Thyroid gland (tissue), 4 donors: ENCODE measurements around the gene PSD4. TPM values are rescaled to one million over a fixed set of nuclear protein-coding genes. Genes with fewer than 3 reads are reported as not detected.

Source experiments
- DNase-seq, 2 donors: peaks; one replicate each; pipeline ENCODE4 v3.0.0-alpha.2; 2019
- H3K27ac ChIP-seq, 3 donors: fragments of 200-600 bp; sonication (generic); 1 replicate in 2 of 3; 2 replicates in 1 of 3; pipeline ENCODE4 v1.5.1; 2016 to 2019; ENCODE audit warnings: mild to moderate bottlenecking in 1 of 3, moderate library complexity in 1 of 3
- H3K27me3 ChIP-seq: fragments of 200-600 bp; sonication (generic); one replicate; pipeline ENCODE4 v1.5.1; 2019
- H3K36me3 ChIP-seq, 2 donors: fragments of 200-600 bp; sonication (generic); one replicate each; pipeline ENCODE4 v1.5.1; 2016 to 2019
- H3K4me1 ChIP-seq, 2 donors: fragments of 200-600 bp; sonication (generic); one replicate each; pipeline ENCODE4 v1.5.1; 2017 to 2019
- H3K4me3 ChIP-seq, 3 donors: fragments of 200-600 bp; sonication (generic); replicated peaks in 1 of 3; 1 replicate in 2 of 3; 2 replicates in 1 of 3; pipeline ENCODE4 v1.5.1; 2016; ENCODE audit warnings: mild to moderate bottlenecking in 1 of 3
- H3K9me3 ChIP-seq: fragments of 200-600 bp; sonication (generic); one replicate; pipeline ENCODE4 v1.5.1; 2017
- CTCF ChIP-seq, 6 experiments: fragments of 200-600 bp in 3 of 6; fragments of 450-650 bp in 3 of 6; sonication (generic) in 3 of 6; IDR thresholded peaks; one replicate each; pipeline ENCODE4 v1.5.1; 2016 to 2019; ENCODE audit warnings: antibody characterized with exemption in 6 of 6, mild to moderate bottlenecking in 2 of 6, inconsistent platforms in 1 of 6, moderate library complexity in 1 of 6
- POLR2A ChIP-seq, 2 donors: fragments of 450-650 bp; IDR thresholded peaks; one replicate each; pipeline ENCODE4 v1.6.1; 2017; ENCODE audit warnings: antibody characterized with exemption in 2 of 2, mild to moderate bottlenecking in 2 of 2, moderate library complexity in 1 of 2
- WGBS, 2 donors: methylation state at CpG; one replicate each; pipeline ENCODE4 v1.1.5; 2017; 5-methylcytosine and 5-hydroxymethylcytosine counted together
- intact Hi-C: fragments of 100-400 bp; cut with DNase I; formaldehyde crosslinking; loops from one replicate; pipeline ENCODE4 v1.15.1; 2023
- total RNA-seq, 4 donors: library from RNA; depleted of rRNA; stranded (reverse); fragments of >200 nt; gene quantifications; one replicate each; pipeline ENCODE4 v1.2.3, GENCODE V29; 2016

Gene PSD4
- total RNA-seq, 4 donors from 2014 or later, result 63.7 to 136 (median 111) TPM

DNA sequence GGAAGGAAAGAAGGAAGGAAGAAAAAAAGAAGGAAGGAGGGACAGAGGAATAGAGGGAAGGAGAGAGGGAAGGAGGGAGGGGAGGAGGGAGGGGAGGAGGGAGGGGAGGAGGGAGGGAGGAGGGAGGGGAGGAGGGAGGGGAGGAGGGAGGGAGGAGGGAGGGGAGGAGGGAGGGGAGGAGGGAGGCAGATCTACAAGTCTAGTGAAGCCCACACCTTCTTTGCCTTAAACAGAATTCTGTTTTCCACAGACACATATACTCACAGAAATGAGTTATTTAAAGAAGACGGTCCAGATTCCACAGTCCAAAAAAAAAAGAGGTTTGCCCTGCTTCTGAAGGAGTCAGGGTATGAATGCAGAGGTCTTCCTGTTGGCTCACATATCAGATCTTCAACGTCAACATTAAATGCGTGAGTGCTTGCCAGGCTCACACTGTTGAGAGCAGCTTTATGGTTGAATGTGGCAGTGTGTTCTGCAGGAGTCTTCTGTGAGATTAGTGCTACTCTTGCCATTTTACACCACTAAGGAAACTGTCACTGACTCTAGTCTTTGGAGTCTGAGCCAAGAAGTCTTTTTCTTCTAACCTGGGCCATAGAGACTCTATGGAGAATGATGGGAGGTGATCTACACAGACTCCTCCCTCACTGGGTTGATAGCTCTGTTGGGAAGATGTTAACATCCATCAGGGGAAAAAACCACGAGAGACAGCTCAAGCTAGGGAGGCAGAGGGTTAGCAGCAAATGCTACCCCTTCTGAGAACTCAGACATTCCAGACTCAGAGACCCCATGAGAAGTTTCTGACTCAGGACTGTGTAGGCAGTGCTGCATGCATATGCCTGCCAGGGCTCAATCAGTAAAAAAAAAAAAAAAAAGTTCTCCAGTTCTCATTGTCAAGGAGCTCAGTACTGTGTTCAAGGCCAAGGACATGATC lies 81.6 kb downstream of the PSD4 start:
- peaks cover 73 to 95% of the 10 kb centered on the region in 2 donors for H3K4me1 ChIP-seq
- intact Hi-C loops, result no loop called here
- H3K36me3 ChIP-seq, result peaks cover 36 to 41% of the 10 kb centered on the region in 2 donors
- no peak for TF ChIP-seq CTCF (IDR thresholded peaks at IDR 0.05)
- peak in 1 of 2 donors; percentile 28 for TF ChIP-seq POLR2A (IDR thresholded peaks at IDR 0.05)
- peak in 1 of 2 donors; percentile 0 for DNase-seq
- no peaks in the 10 kb centered on the region for H3K9me3 ChIP-seq
- H3K27ac ChIP-seq, result peak overlapping the region; percentile 15 to 67 (median 45)
- H3K27me3 ChIP-seq, result no peaks in the 10 kb centered on the region
- H3K4me3 ChIP-seq, result no peak overlapping the region
- WGBS, 2 donors, result 27 to 32% methylated on average over 4 of the region's 4 CpGs

DNA sequence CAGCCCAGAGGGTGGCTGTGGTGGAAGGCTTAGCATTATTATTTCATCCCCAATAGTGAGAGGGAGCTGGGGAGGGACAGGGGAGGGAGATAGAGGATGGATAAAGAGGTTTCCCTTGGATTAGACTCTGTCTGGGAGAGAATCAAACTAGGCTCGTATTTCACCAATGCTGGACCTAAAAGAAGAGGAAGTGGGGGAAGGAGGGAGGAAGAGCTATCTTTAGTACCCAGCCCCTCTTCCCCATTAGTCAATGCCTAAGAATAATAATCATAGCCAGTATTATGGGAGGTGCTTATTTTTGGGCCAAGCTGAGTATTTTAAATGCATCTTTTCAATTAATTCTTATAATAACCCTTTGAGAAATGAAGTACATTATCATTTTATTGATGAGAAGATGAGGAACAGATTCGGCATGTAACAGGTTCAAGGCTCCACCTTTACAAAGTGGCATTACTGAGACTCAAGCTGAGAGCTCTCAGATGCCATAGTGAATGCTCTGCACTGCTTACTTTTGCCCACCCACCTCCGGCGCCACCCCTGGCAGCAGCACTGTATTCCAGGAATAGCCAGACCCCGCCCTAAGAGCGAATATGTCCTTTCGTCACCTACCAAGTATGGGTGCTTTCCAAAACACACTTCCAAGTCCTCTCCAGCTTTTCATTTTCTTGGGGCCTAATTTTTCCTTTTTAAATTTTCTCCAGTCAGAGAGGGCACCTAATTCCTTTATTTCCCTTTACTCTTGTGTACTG lies 83.9 kb downstream of the PSD4 start:
- DNase-seq, result peak in 1 of 2 donors; percentile 45
- no peaks in the 10 kb centered on the region for H3K9me3 ChIP-seq
- WGBS, 2 donors, result 48 to 52% methylated on average over 7 of the region's 7 CpGs
- H3K27me3 ChIP-seq, result no peaks in the 10 kb centered on the region
- H3K27ac ChIP-seq, result peak overlapping the region in 2 of 3 donors; percentile 50 to 99
- peaks cover 77 to 97% of the 10 kb centered on the region in 2 donors for H3K4me1 ChIP-seq
- intact Hi-C loops, result no loop called here
- H3K4me3 ChIP-seq, result no peak overlapping the region
- TF ChIP-seq POLR2A (IDR thresholded peaks at IDR 0.05) (no peak), CTCF (IDR thresholded peaks at IDR 0.05) (no peak)
- H3K36me3 ChIP-seq, result peaks cover 28 to 37% of the 10 kb centered on the region in 2 donors

DNA sequence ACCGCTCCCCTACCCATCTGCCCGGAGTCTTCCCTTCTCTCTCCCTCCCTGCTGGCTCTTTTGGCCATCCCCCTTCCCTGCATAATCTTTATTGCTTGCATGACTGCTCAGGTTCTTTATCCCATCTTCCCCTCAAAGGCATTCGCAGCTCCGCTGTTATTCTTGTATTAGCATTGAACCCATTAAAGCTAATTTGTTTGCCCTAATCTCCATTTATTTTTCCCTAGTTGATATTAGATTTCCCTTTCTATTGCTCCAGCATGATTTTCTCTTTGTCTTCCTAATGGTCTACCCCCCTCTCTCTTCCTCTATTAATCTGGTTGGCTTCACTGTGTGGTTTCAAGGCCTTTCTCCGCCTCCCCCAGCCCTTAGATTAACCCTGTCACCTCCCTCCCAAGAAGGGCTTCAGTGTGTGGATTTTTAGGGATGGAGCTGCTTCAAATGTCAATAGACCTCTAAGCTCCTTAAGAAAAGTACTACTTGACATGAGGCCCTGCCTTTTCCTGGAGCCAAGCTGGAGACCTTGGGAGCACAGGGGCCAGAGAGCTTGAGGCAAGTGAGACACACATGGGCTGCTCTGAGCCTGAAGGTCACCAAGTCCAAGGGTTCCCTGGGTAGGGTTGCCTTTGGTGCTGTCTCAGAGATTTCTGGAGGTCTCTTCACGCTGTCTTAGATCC lies 84.8 kb downstream of the PSD4 start:
- no peak for DNase-seq
- intact Hi-C loops, result no loop called here
- TF ChIP-seq CTCF (IDR thresholded peaks at IDR 0.05) (no peak), POLR2A (IDR thresholded peaks at IDR 0.05) (no peak)
- 64 to 65% methylated on average over 6 of the region's 6 CpGs for WGBS, 2 donors
- Histone ChIP-seq H3K27ac (peak overlapping the region; percentile 15 to 99 (median 50)), H3K36me3 (peaks cover 23 to 37% of the 10 kb centered on the region in 2 donors), H3K4me1 (peaks cover 78 to 94% of the 10 kb centered on the region in 2 donors), H3K9me3 (no peaks in the 10 kb centered on the region), H3K4me3 (no peak overlapping the region), H3K27me3 (no peaks in the 10 kb centered on the region)

Other genes with a start within 250 kb of the PSD4 start
- gene IL36G, start 196.0 kb upstream of the PSD4 start, total RNA-seq, result not detected
- not detected for gene IL36A, start 168.5 kb upstream of the PSD4 start, total RNA-seq
- gene IL36B, start 121.1 kb upstream of the PSD4 start, total RNA-seq, result not detected
- not detected for gene IL36RN, start 114.8 kb upstream of the PSD4 start, total RNA-seq
- not detected for gene IL1F10, start 106.0 kb upstream of the PSD4 start, total RNA-seq
- 1 to 10 TPM in 2 of 4 donors, under 1 TPM in 1, not detected in 1; 0.67 to 1.3 (median 1.3) TPM for gene IL1RN, start 46.4 kb upstream of the PSD4 start, total RNA-seq
- 1,000 to 10,000 TPM; 1,318 to 2,156 (median 1,767) TPM for gene PAX8, start 105.0 kb downstream of the PSD4 start, total RNA-seq